Measurements from ENCODE around the gene PRR14L. TPM values are rescaled to one million over a fixed set of nuclear protein-coding genes. Genes with fewer than 3 reads are reported as not detected.
"Not testable (repeated sequence)": the region's sequence is repeated elsewhere in the genome, so short reads cannot be mapped to it uniquely, and the experiment has no call there.

The PRR14L gene
- total RNA-seq, 4 donors from 2014 or later = 18.7 to 38.8 (median 29.4) TPM

GRCh38 chr22:31726692-31727091 lies 23.2 kb downstream of the PRR14L start:
- H3K9me3 ChIP-seq = no peaks in the 10 kb centered on the region
- H3K27me3 ChIP-seq = no peaks in the 10 kb centered on the region
- no peak for DNase-seq
- intact Hi-C loops (cut with DNase I) = no loop called here
- H3K4me3 ChIP-seq (replicated peaks in 1 of 3) = no peak overlapping the region
- H3K27ac ChIP-seq = no peak overlapping the region
- H3K36me3 ChIP-seq = peaks cover 0 to 4% of the 10 kb centered on the region in 2 donors
- 86 to 90% methylated on average over 3 of the region's 3 CpGs for WGBS, 2 donors
- TF ChIP-seq, protein P1, sequence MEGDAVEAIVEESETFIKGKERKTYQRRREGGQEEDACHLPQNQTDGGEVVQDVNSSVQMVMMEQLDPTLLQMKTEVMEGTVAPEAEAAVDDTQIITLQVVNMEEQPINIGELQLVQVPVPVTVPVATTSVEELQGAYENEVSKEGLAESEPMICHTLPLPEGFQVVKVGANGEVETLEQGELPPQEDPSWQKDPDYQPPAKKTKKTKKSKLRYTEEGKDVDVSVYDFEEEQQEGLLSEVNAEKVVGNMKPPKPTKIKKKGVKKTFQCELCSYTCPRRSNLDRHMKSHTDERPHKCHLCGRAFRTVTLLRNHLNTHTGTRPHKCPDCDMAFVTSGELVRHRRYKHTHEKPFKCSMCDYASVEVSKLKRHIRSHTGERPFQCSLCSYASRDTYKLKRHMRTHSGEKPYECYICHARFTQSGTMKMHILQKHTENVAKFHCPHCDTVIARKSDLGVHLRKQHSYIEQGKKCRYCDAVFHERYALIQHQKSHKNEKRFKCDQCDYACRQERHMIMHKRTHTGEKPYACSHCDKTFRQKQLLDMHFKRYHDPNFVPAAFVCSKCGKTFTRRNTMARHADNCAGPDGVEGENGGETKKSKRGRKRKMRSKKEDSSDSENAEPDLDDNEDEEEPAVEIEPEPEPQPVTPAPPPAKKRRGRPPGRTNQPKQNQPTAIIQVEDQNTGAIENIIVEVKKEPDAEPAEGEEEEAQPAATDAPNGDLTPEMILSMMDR (IDR thresholded peaks at IDR 0.05) = no peak
- TF ChIP-seq POLR2A (IDR thresholded peaks at IDR 0.05) = no peak
- H3K4me1 ChIP-seq = no peaks in the 10 kb centered on the region

- Histone ChIP-seq H3K27me3 (no peaks in the 10 kb centered on the region), H3K9me3 (no peaks in the 10 kb centered on the region), H3K27ac (no peak overlapping the region), H3K4me3 (replicated peaks in 1 of 3) (no peak overlapping the region), H3K36me3 (peaks cover 0 to 9% of the 10 kb centered on the region in 2 donors), H3K4me1 (no peaks in the 10 kb centered on the region)
- no peak for DNase-seq
- WGBS, 2 donors = 96 to 97% methylated on average over 5 of the region's 5 CpGs
- intact Hi-C loops (cut with DNase I) = no loop called here
- TF ChIP-seq POLR2A (IDR thresholded peaks at IDR 0.05) = no peak
- TF ChIP-seq, protein P1 (IDR thresholded peaks at IDR 0.05) = no peak
Observed at GRCh38 chr22:31723723-31724122, 26.2 kb downstream of the PRR14L start.

GRCh38 chr22:31719850-31720471 lies 30.0 kb downstream of the PRR14L start:
- no peaks in the 10 kb centered on the region for H3K9me3 ChIP-seq
- no peak for DNase-seq
- TF ChIP-seq, protein P1 (IDR thresholded peaks at IDR 0.05) = no peak
- H3K4me3 ChIP-seq (replicated peaks in 1 of 3) = no peak overlapping the region
- peaks cover 22 to 28% of the 10 kb centered on the region in 2 donors for H3K36me3 ChIP-seq
- intact Hi-C loops (cut with DNase I) = no loop called here
- no peak overlapping the region for H3K27ac ChIP-seq
- WGBS, 2 donors = 97 to 98% methylated on average over 7 of the region's 7 CpGs
- no peaks in the 10 kb centered on the region for H3K27me3 ChIP-seq
- H3K4me1 ChIP-seq = no peaks in the 10 kb centered on the region

GRCh38 chr22:31715147-31715778 lies 34.7 kb downstream of the PRR14L start:
- no peaks in the 10 kb centered on the region for H3K4me1 ChIP-seq
- TF ChIP-seq POLR2A (IDR thresholded peaks at IDR 0.05) = no peak
- TF ChIP-seq, protein P1 (IDR thresholded peaks at IDR 0.05) = no peak
- H3K27ac ChIP-seq = no peak overlapping the region
- peaks cover 34 to 51% of the 10 kb centered on the region in 2 donors for H3K36me3 ChIP-seq
- no peak for DNase-seq
- 88 to 89% methylated on average over 5 of the region's 5 CpGs for WGBS, 2 donors
- H3K27me3 ChIP-seq = no peaks in the 10 kb centered on the region
- intact Hi-C loops (cut with DNase I) = no loop called here
- no peaks in the 10 kb centered on the region for H3K9me3 ChIP-seq
- H3K4me3 ChIP-seq (replicated peaks in 1 of 3) = no peak overlapping the region

DNA sequence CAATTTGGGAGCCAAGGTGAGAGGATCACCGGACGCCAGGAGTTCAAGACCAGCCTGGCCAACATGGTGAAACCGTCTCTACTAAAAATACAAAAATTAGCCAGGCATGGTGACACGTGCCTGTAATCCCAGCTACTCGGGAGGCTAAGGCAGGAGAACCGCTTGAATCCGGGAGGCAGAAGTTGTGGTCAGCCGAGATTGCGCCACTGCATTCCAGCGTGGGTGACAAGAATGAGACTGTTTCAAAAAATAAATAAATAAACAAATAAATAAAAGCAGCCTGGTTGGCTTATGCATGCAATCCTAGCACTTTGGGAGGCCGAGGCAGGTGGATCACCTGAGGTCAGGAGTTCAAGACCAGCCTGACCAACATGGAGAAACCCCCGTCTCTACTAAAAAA lies 38.7 kb downstream of the PRR14L start:
- H3K9me3 ChIP-seq; H3K4me1 ChIP-seq; H3K27ac ChIP-seq; H3K4me3 ChIP-seq (replicated peaks in 1 of 3); H3K27me3 ChIP-seq; intact Hi-C loops (cut with DNase I); DNase-seq: not testable (repeated sequence)
- 95 to 97% methylated on average over 12 of the region's 12 CpGs for WGBS, 2 donors
- H3K36me3 ChIP-seq = peaks cover 23 to 41% of the 10 kb centered on the region in 2 donors
